Measurements from ENCODE around the gene C8G. TPM values are rescaled to one million over a fixed set of nuclear protein-coding genes. Genes with fewer than 3 reads are reported as not detected.

The C8G gene
- total and polyA plus RNA-seq, 2 of the 13 experiments (the other 11 are each of a cell fraction or from before 2014, with no cell fraction given), result 4.9 to 12.8 TPM

DNA sequence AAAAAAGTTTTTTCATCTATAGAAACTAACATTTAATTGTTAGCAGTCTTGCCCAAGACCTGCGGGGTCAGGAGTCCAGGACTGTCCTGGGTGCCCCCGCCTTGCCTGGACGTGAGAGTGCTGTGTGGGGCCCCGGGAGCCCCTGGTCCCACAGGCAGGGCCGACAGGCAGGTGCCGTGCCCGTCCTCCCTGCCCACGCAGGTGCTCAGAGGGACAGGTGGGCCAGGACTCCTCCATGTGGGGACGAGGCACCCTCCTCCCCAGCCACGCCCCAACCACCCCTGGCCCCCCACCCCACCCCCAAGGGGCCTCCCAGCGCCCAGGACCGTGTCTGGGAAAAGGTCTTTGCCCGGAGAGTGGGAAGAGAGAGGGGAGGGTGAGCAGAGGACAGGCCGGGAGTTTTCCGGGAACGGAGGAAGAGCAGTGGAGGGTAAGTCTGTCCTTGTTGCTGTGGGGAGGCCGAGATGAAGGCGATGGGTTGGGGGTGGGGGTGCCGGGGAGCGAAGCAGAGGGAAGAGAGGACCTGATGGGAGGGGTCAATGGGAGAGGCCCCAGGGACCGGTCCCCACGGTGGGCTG is 4.3 kb downstream of the C8G start (continued):
- no peak for TF ChIP-seq ZNF780A (CRISPR knock-in tag; IDR thresholded peaks at IDR 0.05)
- TF ChIP-seq CEBPB (IDR thresholded peaks at IDR 0.05; ENCODE audit: borderline replicate concordance, low read depth, low read length), result peak; percentile 65
- TF ChIP-seq GTF2F1 (IDR thresholded peaks at IDR 0.05; ENCODE audit: low read length), result no peak
- no peak for TF ChIP-seq ZNF670 (CRISPR knock-in tag; IDR thresholded peaks at IDR 0.05; ENCODE audit: borderline replicate concordance)
- TF ChIP-seq ISL2 (CRISPR knock-in tag; IDR thresholded peaks at IDR 0.05), result no peak
- TF ChIP-seq ZSCAN30 (CRISPR knock-in tag; IDR thresholded peaks at IDR 0.05), result no peak
- peak; percentile 67 for TF ChIP-seq CEBPG (CRISPR knock-in tag; IDR thresholded peaks at IDR 0.05)
- TF ChIP-seq HNF4A (CRISPR knock-in tag; IDR thresholded peaks at IDR 0.05), result peak; percentile 85
- TF ChIP-seq, protein P1, sequence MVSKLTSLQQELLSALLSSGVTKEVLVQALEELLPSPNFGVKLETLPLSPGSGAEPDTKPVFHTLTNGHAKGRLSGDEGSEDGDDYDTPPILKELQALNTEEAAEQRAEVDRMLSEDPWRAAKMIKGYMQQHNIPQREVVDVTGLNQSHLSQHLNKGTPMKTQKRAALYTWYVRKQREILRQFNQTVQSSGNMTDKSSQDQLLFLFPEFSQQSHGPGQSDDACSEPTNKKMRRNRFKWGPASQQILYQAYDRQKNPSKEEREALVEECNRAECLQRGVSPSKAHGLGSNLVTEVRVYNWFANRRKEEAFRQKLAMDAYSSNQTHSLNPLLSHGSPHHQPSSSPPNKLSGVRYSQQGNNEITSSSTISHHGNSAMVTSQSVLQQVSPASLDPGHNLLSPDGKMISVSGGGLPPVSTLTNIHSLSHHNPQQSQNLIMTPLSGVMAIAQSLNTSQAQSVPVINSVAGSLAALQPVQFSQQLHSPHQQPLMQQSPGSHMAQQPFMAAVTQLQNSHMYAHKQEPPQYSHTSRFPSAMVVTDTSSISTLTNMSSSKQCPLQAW (CRISPR knock-in tag; IDR thresholded peaks at IDR 0.05), result no peak
- peak; percentile 50; the same call in 1 of the 2 replicates for TF ChIP-seq HNF4G (IDR thresholded peaks at IDR 0.05; ENCODE audit: borderline replicate concordance, low read depth, low read length)
- TF ChIP-seq HNF4G (CRISPR knock-in tag; IDR thresholded peaks at IDR 0.05; ENCODE audit: borderline replicate concordance, low read depth), result no peak
- TF ChIP-seq RARA (CRISPR knock-in tag; IDR thresholded peaks at IDR 0.05), result peak; percentile 24; the same call in 1 of the 2 replicates
- TF ChIP-seq ZNF44 (CRISPR knock-in tag; IDR thresholded peaks at IDR 0.05), result no peak
- TF ChIP-seq SMC3 (IDR thresholded peaks at IDR 0.05; ENCODE audit: low read length), result no peak
- TF ChIP-seq, protein P2, sequence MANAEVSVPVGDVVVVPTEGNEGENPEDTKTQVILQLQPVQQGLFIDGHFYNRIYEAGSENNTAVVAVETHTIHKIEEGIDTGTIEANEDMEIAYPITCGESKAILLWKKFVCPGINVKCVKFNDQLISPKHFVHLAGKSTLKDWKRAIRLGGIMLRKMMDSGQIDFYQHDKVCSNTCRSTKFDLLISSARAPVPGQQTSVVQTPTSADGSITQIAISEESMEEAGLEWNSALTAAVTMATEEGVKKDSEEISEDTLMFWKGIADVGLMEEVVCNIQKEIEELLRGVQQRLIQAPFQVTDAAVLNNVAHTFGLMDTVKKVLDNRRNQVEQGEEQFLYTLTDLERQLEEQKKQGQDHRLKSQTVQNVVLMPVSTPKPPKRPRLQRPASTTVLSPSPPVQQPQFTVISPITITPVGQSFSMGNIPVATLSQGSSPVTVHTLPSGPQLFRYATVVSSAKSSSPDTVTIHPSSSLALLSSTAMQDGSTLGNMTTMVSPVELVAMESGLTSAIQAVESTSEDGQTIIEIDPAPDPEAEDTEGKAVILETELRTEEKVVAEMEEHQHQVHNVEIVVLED (CRISPR knock-in tag; IDR thresholded peaks at IDR 0.05; ENCODE audit: borderline replicate concordance), result no peak
- TF ChIP-seq, protein P3, sequence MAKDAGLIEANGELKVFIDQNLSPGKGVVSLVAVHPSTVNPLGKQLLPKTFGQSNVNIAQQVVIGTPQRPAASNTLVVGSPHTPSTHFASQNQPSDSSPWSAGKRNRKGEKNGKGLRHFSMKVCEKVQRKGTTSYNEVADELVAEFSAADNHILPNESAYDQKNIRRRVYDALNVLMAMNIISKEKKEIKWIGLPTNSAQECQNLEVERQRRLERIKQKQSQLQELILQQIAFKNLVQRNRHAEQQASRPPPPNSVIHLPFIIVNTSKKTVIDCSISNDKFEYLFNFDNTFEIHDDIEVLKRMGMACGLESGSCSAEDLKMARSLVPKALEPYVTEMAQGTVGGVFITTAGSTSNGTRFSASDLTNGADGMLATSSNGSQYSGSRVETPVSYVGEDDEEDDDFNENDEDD (CRISPR knock-in tag; IDR thresholded peaks at IDR 0.05; ENCODE audit: borderline replicate concordance), result no peak
- 0 out of 2 replicates have a peak, but pooled peaks have one; percentile 33 for TF ChIP-seq ZNF766 (CRISPR knock-in tag; IDR thresholded peaks at IDR 0.05; ENCODE audit: borderline replicate concordance)
- no peak for TF ChIP-seq ZFP82 (CRISPR knock-in tag; IDR thresholded peaks at IDR 0.05; ENCODE audit: borderline replicate concordance)
- TF ChIP-seq, protein P4, sequence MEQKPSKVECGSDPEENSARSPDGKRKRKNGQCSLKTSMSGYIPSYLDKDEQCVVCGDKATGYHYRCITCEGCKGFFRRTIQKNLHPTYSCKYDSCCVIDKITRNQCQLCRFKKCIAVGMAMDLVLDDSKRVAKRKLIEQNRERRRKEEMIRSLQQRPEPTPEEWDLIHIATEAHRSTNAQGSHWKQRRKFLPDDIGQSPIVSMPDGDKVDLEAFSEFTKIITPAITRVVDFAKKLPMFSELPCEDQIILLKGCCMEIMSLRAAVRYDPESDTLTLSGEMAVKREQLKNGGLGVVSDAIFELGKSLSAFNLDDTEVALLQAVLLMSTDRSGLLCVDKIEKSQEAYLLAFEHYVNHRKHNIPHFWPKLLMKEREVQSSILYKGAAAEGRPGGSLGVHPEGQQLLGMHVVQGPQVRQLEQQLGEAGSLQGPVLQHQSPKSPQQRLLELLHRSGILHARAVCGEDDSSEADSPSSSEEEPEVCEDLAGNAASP (CRISPR knock-in tag; IDR thresholded peaks at IDR 0.05; ENCODE audit: borderline replicate concordance), result no peak; the same call in 1 of the 2 replicates
- no peak for TF ChIP-seq FOXP1 (IDR thresholded peaks at IDR 0.05)
- peak; percentile 47; the same call in 1 of the 2 replicates for TF ChIP-seq FOXP1 (CRISPR knock-in tag; IDR thresholded peaks at IDR 0.05)
- TF ChIP-seq PPARG (CRISPR knock-in tag; conservative IDR thresholded peaks at IDR 0.05), result 0 out of 2 replicates have a peak, but pooled peaks have one; percentile 15
- no peak for TF ChIP-seq ASH2L (IDR thresholded peaks at IDR 0.05; ENCODE audit: insufficient read length, low read depth, low read length)
- TF ChIP-seq ZNF282 (IDR thresholded peaks at IDR 0.05; ENCODE audit: partially characterized antibody), result no peak
